Myocyte (in vitro differentiated cells): ENCODE measurements around the gene RAB22A. TPM values are rescaled to one million over a fixed set of nuclear protein-coding genes. Genes with fewer than 3 reads are reported as not detected.
A peak's percentile ranks its signal among the peaks of the same experiment; 100 is the strongest.

ENCODE experiments used
- DNase-seq: peaks from one replicate; pipeline ENCODE4 v3.0.0-alpha.2; 2012; ENCODE audit warnings: low read depth
- total RNA-seq: library from RNA; depleted of rRNA; stranded (reverse); fragments of >200 nt; gene quantifications from 2 replicates; pipeline ENCODE4 v1.2.3, GENCODE V29; 2014

Gene RAB22A
- total RNA-seq, 1 donor from 2014 or later = 17.1 TPM

DNA sequence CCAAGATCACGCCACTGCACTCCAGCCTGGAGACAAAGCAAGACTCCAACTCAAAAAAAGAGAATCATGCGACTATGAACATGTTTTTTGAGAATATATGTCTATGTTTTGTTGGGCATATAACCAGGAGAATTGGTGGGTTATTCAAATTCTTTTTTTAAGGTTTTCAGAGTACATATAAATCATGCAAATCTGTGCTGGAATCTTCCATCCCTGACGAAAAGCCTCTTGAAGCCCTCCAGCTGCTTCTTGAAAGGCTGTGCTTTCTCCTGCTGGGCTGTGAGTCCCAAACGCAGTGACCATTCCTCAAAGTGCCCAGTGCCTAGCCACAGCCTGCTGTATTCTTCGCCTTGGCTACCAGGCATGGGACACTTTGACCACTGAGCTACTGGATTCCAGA, 9.2 kb upstream of the RAB22A start:
- no peak for DNase-seq

DNA sequence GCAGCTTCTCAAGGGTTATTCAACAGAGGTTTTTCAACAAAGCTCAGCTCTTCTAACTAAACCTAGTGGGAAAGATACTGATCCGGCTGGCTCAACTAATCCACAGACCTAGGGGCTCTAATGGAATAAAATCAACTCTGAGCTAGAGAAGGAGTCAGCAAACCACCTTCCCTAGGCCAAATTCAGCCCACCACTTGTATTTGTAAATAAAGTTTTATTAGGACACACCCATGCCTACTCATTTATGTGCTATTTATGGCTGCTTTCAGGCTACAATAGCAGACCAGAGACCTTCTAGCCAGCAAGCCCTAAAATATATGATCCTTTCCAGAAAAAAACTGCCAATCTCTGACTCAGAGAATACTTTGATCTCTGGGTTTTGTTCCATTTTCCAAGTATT, 6.0 kb upstream of the RAB22A start:
- DNase-seq = no peak

DNA sequence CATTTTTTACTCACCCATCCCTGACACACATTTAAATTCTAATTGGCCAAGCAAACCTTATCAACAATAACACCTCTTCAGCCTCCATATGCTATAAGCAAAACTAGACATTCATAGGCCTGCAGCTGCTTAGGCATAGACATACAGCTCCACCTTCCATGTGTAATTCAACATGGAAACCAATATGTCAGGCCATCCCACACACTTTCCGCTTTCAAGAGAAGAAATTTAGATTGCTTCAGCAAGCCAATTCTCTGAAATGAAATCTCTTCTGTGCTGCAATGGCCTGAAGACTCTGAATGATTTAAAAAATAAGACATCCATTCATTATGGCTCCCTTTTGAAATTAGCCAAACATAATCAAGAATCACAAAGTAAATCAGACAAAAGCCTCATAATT, 4.5 kb upstream of the RAB22A start:
- DNase-seq = no peak

DNA sequence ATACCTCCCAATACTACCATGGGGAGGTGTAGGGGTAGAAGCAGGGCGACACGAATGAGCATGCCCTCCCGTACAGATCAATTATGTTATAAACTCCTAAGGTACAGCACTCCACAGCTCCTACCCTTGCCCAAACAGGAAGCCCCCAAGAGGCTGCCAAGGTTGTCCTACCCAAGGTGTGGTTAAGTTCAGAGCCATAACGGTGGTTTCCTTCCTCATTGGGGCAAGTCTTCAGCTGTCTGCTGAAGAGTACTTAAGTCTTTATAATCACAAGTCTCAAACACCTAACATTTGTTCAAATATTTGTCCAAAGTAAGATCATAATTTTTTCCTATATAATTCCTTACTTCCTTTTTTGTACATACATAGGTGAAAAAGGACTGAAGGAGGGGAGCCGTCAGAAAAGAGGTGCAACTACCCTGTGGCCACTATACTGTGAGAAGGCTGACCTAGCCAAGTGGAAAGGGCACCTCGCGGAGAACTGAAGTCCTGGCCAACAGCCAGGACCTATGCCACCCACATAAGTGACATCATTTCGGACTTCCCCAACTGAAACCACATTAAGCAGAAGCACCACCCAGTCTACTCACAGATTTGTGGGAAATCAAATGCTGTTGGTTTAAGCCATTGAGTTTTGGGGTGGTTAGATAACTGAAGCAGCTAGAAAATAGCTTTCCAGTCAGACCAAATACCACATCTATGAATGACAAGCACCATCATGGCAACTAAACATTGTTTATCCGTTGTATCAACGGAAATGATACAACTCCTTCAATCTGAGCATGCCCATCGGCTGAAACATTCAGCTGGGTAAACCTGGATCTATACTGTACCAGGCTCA, 2.9 kb upstream of the RAB22A start:
- DNase-seq = peak; percentile 69

DNA sequence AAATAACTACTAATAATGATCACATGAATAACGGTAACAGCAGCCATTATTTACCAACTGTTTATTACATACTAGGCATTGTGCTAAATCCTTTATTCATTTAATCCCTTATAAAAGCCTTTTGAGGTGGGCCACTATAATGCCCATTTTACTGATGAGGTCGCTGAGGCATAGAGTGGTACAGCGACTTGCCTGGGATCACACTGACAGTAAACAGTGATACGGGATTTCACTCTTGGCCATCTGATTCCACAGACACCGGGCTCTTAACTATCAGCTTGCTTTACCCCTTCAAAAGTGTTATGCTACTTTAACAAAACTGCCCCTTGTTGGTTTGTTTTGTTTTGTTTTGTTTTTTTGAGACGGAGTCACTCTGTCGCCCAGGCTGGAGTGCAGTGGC, 2.2 kb upstream of the RAB22A start:
- DNase-seq = no peak

DNA sequence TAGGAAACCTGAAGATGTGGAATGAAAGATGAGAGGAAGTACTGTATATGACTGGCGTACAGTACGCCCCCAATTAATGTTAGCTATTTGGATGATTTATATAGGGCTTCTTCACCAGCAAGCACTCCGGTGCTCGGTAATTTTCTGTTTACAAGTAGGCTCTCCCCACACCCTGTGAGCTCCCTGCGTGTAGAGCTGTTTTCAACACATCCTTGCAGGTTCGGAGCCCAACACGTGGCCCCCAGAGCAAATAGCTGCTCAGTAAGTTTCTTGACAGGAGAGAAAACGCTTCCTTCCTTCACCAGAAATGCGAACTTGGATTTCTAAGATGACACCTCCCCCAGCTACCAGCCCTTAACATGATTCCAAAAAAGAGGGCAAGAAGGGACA, 1.2 kb upstream of the RAB22A start:
- no peak for DNase-seq

DNA sequence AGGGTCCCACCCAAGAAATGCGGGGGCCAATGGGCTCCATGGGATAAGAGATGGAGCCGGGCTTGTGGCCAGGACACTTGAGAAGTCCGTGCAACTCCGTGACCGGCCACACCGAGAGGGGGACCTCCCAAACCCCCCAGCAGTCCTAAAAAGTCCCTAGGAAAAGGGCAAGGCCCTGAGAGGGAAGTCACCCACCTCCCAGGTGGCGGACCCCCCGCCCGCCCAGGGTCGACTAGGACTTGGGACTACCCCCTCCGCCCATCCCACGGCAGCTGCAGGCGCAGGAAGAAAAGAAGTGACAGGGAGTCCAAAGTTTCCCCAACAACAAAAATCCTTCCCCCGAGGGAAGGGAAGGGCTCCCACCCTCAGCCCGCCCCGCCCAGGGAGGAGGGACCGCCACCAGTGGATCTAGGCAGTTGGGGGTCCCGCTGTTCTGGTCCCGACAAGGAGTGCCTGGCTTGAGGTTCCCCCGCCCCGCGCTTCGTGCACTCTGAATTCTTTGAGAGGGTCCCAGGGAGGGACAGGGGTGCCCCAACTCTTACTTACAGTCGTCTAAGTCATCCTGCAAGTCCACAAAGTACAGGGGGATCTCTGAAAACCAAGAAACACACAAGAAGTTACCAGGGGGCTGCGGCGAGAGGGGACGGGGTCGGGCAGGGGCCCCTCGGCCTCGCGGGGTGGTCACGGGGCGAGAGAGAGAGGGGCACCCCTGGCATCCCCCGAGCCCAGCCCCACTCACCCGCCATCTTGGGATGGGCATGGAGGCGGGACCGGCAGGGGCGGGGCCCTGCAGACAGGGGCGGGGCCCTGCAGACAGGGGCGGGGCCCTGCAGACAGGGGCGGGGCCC, 611 bp upstream of the RAB22A start:
- peak; percentile 55 for DNase-seq

DNA sequence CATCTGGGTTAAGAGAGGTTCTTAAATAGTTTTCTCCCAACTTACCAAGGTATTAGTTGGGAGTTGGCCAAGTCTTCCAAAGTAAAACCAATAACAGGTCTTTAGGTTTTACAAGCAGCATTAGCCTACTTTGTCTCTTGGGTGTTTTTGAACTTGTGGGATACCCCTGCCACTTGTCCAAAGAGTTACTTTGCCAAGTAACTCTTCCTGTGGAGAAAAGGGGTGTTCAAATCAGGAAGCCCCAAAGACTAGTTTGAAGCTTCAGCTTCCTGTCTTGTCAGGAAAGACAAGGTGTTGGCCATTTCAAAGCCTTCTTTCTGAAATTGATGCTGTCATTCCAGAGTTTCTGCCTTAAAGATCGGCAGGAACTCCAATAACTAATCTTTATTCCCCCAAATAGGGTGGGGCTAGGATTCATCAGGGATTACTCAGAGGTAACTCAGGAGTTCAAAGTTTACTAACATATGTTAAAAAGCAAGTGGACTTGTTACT, 822 bp downstream of the RAB22A start:
- DNase-seq = no peak

DNA sequence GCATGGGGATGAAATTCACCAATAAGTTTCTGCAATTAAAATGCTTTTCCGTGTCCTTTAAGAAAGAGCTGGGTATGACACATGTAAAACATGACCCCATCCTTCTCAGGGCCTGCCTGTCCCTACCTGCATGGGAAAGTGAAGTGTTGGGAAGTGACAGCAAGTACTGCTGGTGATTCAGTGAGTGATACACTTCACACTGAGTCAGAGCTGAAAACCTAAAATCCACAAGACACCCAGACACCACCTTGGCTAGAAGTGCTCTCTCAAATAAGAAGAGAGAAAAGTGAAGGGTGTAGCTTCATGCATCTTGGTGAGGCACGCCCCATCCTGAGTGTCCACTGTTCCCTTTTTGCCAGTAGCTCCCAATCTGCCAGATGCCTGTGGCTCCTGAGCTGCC, 3.3 kb downstream of the RAB22A start:
- no peak for DNase-seq

DNA sequence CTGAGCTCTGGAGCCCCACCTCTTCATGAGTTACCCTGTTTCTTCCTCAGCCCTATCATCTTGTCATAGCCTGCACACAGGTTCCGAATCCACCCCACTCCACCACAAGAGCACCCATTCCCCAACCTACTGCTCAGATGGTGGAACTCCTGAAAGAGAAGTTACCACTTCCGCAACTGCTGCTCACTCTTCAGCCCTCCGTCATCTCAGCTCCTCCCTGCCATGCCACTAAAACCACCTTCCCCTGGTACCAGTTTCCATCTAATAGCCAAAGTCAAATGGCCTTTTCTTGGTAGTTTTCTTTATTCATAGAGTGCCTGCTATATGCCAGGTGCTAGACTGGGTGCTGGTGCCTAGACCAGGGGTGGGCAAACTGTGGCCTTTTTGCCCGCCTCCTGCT, 3.9 kb downstream of the RAB22A start:
- DNase-seq = no peak

DNA sequence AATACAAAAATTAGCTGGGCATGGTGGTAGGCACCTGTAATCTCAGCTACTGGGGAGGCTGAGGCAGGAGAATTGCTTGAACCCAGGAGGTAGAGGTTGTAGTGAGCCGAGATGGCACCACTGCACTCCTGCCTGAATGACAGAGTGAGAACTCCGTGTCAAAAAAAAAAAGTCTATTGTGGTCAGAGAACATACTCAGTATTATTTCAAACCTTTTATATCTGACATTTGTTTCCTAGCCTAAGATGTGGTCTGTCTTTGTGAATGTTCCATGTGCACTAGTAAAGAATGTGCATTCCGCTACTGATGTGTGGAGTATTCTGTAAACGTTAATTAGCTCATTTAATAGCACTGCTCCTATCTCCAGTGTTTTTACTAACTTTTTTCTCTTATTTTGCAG, 11.7 kb downstream of the RAB22A start:
- DNase-seq = no peak

DNA sequence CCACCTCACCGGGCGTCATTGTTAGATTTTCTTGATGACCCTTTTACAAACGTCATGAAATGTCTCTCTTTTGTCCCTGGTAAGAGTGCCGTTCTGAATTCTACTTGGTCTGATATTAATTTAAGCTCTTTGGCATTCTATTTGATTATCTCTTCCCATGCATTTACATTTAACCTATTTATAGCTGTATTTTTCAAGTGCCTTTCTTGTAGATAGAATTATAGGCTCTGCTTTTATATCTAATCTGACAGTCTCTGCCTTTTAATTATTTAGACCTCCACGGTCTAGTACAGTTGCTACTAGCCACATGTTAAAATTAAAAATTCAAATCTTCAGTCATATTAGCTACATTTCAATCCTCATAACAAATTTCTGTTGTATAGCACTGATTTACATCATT, 12.6 kb downstream of the RAB22A start:
- no peak for DNase-seq

DNA sequence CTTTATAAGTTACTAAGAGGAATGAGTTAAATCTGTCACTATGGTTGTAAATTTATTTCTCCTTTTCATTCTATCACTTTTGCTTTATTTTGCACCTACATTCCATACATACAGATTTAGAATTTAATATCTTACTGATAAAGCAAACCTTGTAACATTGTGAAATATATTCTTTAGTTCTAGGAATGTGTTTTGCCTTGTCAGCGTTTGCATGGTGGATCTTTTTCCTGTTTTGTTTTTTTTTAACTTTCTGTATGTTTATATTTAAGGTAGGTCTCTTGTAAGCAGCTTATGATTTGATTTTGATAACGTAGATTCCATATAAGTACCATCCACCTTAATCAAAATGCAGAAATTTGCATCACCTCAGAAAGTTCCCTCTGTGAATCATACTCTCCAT, 16.4 kb downstream of the RAB22A start:
- DNase-seq = no peak

DNA sequence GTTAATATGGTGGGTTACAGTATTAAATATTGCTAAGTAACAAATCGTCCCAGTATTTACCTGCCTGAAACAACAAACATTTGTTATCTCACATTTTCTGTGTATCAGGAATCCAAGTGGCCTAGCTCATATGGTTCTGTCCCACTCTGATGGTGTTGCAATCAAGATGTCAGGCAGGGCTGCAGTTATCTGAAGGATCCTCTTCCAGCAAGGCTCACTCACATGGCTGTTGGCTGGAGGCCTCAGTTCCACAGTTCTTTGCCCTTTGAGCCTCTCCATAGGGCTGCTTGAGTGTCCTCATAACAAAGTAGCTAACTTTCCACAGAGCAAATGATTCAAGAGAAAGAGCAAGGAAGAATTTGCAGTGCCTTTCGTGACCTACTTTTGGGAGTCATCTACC, 17.7 kb downstream of the RAB22A start:
- DNase-seq = no peak

DNA sequence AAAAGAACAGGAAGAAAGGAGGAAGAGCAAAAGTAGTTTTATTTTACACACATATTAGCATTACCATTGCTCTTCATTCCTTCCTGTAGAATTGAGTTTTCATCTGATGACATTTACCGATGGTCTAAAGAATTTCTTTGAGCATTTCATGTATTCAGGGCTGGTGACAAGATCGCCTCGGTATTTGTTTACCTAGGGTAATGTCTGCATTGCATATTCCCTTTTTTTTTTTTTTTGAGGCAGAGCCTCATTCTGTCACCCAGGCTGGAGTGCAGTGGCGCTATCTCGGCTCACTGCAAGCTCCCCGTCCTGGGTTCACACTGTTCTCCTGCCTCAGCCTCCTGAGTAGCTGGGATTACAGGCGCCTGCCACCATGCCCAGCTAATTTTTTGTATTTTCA, 19.3 kb downstream of the RAB22A start:
- DNase-seq = no peak

DNA sequence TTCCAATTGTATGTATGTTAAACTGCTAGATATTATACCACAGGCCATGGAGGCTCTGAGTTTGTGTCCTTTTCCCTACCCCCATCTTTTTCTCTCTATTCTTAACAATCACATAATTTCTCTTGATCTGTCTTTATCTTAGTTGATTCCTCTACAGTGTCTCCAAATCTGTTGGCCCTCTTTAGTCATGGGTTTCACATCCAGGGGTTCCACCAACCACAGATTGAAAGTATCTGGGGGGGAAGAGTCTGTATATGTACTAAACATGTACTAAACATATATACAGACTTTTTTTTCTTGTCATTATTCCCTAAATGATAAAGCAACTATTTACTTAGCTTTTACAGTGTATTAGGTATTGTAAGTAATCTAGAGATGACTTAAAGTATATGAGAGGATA, 20.2 kb downstream of the RAB22A start:
- DNase-seq = no peak

DNA sequence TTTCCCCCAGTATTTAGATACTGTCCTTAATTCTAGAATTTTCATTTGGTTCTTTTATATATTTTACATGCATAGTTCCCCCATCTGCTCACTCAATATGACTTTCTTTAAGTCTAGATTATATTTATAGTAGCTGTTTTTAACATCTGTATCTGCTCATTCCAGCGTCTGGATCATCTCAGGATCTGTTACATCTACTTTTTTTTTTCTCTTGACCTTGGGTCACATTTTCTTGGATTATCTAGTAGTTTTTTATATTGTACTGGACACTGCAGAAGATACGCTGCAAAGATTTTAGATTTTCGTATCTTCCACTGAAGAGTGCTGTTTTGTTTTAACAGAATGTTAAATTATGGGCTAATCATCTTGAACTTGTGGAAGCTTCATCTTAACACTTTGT, 20.7 kb downstream of the RAB22A start:
- no peak for DNase-seq

DNA sequence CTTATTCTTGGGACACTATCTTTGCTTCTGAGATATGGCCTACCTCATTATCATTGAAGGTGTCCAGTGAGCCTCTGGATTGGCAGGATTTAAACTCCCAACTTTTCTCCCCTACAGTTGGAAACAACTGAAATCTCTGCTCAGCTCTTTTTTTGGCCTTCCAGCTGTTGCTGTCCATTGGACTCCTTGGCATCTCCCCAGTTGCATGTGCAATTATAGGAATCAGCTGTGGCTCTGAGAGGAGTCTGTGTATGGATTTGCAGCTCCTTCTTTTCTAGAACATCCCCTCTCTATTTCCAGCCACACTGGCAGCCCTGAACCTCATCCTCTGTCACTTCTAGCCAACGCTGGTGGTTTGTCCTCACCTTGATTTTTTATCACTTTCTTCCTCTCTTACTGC, 21.2 kb downstream of the RAB22A start:
- peak; percentile 98 for DNase-seq

DNA sequence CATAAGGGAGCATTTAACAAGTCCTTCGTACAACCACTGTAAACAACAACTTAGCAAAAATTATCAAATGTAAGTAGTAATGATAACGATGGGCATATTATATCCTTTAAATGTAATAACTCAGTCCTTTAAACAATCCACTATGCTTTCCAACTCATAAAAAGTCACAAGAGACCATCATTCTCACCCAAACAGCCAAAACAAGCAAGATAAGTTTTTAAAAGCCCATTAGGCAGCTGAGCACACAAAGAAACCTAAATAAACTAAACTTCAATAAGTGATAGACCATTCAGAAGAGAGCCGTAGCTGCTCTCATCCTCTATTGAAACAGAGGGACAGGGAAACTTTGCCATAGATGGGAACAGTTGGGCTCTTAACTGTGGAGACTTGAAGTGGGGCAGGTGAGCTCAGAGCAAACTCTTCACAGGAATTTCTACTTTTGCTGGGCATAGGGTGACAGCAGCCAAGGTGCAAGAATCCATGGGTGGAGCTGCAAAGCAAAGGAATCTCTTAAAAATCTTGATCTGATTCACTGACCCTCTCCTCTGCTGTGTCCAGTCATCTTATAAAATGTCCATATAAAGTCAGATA, 22.5 kb downstream of the RAB22A start:
- no peak for DNase-seq

DNA sequence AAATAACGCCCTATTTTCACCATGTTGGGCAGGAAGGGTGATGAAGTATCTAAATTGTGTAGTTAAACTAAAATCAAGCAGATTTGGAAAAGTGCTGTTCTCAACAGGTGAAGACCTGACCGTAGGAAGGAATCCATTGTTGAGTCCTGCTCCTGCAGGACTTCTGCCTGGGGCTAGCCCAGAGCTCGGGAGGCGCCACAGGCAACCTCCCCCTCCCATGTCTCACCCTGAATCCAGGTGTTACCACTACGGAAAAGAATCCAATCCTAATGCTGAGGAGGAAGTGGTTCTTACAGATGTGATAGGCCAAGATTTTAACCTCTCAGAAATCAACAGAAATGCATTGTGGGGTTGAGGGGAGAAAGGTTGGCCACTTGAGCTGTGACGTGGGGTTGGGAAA, 30.2 kb downstream of the RAB22A start:
- no peak for DNase-seq

DNA sequence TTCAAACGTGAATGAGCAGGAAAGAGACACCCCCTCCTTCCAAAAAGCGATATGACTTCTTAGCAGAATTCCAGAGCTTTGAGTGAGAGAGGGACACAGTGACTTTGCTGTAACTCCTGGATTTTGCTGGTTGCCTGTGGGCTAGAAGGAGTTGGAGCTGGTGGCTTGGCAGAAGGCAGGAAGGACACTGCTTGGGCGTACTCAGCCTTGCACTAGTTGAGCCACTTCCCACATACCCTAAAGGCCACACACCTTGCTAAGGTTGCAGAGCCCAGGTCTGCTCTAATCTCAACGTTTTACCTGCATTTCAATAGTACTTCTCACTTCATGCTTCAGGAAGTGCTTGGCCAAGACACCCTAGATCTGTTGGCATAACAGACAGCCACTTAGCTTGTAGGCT, 30.6 kb downstream of the RAB22A start:
- no peak for DNase-seq

DNA sequence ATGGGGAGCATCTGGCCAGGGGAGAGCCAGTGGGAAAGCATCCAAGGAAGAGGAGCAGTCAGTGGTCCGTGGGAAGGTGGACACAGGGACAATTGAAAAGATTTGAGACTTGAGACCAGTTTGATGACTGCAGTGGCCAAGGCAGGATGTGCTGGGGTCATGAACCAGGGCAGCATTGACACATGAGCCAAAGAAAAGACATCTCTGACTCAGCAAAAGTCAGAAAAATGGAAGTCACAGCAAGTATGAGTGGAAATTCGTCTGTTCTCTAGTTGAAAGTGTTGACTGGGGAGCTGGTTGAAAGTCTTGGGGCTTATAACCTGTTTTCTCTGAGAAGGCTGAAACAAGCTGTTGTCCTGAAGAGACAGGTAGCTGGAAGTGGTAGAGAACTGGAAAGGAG, 31.3 kb downstream of the RAB22A start:
- no peak for DNase-seq
